GM19467 (cell line): ENCODE results near the gene DDX17.

Experiments
- ATAC-seq: cut with Tn5 transposase; IDR thresholded peaks from one replicate; pipeline ENCODE4 v1.9.1; 2021; ENCODE audit warnings: mild to moderate bottlenecking, moderate library complexity; ENCODE audit not compliant: unreplicated experiment

DDX17 gene

GRCh38 chr22:38451404-38451803 is 54.7 kb downstream of the DDX17 start:
- ATAC-seq, result no peak

GRCh38 chr22:38450234-38450797 is 55.8 kb downstream of the DDX17 start:
- ATAC-seq, result no peak

- no peak for ATAC-seq
These were observed 56.3 kb downstream of the DDX17 start for GRCh38 chr22:38449776-38450175.

GRCh38 chr22:38448945-38449745 is 57.0 kb downstream of the DDX17 start:
- ATAC-seq, result no peak

- ATAC-seq, result no peak
These were observed 60.0 kb downstream of the DDX17 start for GRCh38 chr22:38446018-38446601.

- ATAC-seq, result no peak
These were observed 61.3 kb downstream of the DDX17 start for GRCh38 chr22:38444783-38445182.

- ATAC-seq, result no peak
These were observed 62.2 kb downstream of the DDX17 start for GRCh38 chr22:38443628-38444521.

- ATAC-seq, result no peak
These were observed 63.0 kb downstream of the DDX17 start for GRCh38 chr22:38442967-38443627.

GRCh38 chr22:38441620-38442287 is 64.4 kb downstream of the DDX17 start:
- no peak for ATAC-seq

GRCh38 chr22:38440747-38441350 is 65.3 kb downstream of the DDX17 start:
- ATAC-seq, result no peak

GRCh38 chr22:38437416-38437815 is 68.7 kb downstream of the DDX17 start:
- no peak for ATAC-seq

GRCh38 chr22:38436629-38437395 is 69.3 kb downstream of the DDX17 start:
- ATAC-seq, result no peak

GRCh38 chr22:38435965-38436364 is 70.1 kb downstream of the DDX17 start:
- ATAC-seq, result no peak

- ATAC-seq, result no peak
These were observed 71.1 kb downstream of the DDX17 start for GRCh38 chr22:38435010-38435409.

- ATAC-seq, result no peak
These were observed 72.2 kb downstream of the DDX17 start for GRCh38 chr22:38433871-38434270.
